IPS DF 19.7 (cell line): Measurements from ENCODE around the gene BPIFA1.

Experiments
- DNase-seq: peaks from one replicate; pipeline ENCODE4 v3.0.0-alpha.2; 2013; ENCODE audit warnings: low read depth, low spot score

BPIFA1 gene

DNA sequence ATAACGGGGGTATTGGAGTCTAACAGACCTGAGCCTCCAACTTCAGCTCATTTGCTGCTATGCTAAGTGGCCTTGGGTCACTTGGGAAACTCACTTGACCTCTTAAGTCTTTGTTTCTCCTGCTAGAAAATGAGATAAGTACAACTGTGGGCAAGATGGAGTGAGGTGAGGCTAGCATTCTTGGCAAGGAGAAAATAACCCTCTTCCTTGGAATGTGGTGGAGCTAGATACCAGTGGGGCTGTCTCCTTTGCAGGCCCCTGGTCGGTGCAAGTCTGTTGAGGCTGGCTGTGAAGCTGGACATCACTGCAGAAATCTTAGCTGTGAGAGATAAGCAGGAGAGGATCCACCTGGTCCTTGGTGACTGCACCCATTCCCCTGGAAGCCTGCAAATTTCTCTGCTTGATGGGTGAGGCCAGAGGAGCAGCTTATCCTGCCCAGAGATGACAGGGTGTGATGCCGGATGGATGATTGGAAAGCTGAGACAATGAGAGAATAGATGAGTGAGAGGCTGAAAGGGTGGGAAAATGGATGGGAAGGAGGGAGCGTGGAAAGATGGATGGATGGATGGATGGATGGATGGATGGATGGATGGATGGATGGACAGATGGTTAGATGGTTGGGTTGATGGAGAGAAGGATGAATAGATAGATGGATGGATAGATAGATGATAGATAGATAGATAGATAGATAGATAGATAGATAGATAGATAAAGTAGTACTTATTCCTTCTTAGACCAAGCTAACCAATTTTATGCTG, 4.4 kb downstream of the BPIFA1 start:
- no peak for DNase-seq

DNA sequence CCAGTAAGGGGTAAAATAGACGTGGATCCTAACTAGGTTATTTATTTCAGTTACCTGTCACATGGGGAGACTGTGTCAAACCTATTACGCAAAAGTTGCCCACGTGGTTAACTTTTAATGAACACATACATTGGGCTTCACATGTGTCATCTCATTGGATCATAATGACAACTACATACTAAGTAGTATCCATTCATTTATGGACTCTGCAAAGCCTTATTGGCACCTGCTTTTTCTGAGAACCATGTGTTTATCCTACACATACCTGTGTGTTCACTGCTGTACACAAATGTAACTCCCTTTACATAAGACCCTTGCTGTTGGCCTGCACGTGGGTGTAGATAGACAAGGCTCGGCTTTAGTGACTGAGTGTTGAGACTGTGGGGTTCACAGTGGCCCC, 5.1 kb downstream of the BPIFA1 start:
- DNase-seq = no peak

DNA sequence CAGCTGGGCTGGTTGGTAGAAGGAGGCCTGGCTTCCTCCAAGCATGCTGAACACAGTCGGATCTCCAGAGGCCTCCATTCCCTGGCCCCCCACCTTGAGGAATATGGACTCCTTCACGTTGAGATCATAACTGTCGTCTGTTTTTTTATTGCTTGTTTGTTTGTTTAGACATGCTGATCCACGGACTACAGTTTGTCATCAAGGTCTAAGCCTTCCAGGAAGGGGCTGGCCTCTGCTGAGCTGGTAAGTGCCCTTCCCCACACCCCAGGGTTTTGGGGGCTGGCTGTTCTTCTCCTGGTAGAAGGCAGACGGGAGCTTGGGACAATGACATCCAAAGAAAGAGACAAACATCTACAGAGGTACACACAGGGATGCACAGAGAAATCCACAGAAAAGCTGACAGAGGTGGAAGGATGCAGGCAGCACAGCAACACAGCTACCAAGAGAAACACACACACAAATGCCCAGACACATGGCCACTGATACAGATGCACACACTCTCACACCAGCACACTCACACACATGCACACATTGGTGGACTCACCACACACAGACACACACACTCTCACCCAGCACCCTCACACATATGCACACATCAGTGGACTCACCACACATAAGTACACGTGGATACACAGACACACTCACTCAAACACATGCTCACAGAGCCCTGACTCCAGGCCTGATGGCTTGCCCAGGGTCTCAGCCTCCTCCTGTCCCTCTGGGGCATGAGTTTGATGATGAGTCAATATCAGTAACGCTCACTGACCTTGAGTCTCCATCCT, 6.7 kb downstream of the BPIFA1 start:
- DNase-seq = no peak

GRCh38 chr20:33246077-33246476, 10.3 kb downstream of the BPIFA1 start:
- DNase-seq = no peak

DNA sequence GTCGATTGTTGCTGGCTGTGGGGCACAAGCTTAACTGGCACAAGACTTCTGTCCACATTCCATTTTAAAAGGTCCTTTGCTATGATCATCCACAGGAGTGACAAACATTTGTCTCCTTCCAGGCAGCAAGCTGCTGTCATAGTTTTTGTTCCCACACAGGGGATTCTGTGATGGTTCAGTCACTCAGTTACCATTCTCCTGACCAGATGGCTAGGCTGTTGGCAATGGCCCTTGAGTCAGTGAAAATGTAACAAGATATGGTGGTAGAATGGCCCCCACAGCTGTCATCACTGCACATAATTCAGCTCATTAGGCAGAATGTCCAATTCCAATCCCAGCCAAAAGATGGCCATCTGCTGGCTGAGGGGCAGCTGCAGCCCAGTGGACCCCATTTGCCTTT, 13.7 kb downstream of the BPIFA1 start:
- DNase-seq = no peak

DNA sequence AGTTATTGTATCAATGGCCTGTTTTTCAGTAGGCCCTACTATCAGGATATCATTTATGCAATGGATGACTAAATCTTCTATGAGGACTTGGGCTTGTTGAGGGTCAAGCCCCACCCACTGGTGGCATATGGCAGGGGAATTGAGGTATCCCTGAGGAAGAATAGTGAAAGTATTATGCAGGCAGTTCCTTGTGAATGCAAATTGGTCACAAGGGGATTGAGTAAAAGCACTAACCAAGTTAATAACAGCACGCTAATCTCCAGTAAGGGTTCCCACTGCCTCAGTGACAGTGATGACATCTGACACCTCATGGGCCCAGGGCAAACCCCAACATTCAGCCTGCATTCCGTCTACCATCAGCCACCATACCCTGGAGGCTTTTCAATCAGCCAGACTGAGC, 14.9 kb downstream of the BPIFA1 start:
- no peak for DNase-seq

GRCh38 chr20:33251496-33251895, 15.7 kb downstream of the BPIFA1 start:
- no peak for DNase-seq

DNA sequence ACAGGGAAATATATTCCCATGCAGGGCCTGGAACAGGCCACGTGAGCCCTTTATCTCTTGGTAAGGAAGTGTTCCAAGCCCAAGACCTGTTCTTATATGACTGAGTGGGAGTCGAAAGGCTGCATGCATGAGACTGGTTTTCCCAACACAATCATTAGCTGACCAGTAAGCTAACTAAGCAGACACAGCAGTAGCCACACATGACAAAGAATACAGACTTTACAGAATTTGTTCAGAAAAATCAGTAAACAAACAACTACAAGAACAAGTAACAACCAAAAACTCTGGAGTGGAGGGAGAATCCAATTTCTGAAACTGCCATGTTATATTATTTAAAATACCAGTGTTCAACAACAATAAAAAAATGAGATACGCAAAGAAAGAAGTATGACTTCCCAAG, 16.7 kb downstream of the BPIFA1 start:
- DNase-seq = no peak

- no peak for DNase-seq
Observed at GRCh38 chr20:33255005-33255404, 19.2 kb downstream of the BPIFA1 start.

DNA sequence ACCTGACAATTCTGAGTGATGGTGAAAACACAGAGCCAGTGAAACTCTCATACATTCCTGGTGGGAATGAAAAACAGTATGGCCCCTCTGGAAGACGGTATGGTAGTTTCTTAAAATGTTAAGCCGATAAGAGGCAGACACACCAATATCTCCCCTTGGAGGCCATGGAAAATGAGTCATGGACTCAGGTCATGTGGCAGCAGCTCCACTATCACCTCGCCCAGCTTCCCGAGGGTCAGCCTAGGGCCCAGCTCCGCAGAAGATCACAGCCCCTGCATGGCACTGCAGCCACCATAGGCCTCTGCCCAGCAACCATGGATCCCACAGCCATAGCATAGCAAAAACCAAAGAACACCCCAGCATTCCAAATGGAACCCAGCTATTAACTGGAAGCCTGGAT, 21.4 kb downstream of the BPIFA1 start:
- no peak for DNase-seq

GRCh38 chr20:33259371-33259770, 23.6 kb downstream of the BPIFA1 start:
- no peak for DNase-seq

- no peak for DNase-seq
Observed at GRCh38 chr20:33261465-33261864, 25.7 kb downstream of the BPIFA1 start.

DNA sequence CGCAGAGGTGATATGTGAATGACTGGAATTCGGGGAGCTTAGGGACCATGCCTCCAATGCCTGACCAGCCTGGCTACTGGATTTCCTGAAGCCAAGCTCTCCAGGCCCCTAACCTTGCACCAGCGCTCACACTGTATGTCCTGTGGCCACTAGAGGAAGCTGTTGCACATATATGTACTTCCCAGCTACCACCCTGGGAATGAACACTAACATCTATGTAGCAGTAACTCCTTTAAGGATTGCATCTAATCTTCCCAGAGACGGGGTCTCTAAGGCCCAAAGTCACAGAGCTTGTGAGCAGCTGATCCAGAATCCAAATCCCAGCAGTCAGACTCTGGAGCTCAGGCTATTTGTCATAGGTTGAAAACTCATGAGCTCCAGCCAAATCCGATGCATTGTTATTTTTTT, 26.9 kb downstream of the BPIFA1 start:
- peak; percentile 38 for DNase-seq

DNA sequence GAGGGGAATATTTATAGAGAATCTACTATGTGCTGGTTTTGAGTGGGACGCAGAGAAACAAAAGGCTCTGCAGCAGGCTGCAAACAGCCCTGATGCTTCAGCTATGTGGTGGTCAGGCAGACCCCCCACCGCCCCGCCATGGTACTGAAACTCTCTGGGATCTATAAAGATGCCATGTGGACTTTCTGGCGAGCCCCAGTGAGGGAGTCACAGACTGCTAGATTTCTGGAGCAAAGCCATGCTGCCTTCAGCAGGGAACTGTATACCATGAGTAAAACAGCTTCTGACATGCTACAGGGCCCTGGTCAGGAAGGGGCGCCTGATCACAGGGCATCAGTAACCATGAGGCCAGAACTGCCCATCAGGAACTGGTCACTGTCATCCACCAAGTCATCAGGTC, 28.0 kb downstream of the BPIFA1 start:
- no peak for DNase-seq

DNA sequence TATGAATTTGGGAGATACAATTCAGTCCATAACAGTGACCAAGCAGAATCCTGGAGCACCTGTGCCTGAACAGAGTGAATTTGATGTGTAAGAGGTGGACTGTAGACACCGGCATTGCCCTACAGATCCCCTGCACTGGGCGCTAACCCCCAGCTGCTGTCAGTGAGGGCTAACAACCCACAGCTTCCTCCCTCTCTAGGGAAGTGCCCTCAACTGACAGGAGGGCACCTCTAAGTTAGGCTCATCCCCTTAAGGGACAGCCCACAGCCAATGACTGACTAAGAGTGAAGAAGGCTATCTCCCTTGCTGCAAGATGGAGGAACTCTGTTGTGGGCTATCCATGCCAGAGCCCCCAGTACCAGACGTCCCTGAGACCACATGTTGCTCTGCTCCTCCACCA, 31.9 kb downstream of the BPIFA1 start:
- DNase-seq = no peak

DNA sequence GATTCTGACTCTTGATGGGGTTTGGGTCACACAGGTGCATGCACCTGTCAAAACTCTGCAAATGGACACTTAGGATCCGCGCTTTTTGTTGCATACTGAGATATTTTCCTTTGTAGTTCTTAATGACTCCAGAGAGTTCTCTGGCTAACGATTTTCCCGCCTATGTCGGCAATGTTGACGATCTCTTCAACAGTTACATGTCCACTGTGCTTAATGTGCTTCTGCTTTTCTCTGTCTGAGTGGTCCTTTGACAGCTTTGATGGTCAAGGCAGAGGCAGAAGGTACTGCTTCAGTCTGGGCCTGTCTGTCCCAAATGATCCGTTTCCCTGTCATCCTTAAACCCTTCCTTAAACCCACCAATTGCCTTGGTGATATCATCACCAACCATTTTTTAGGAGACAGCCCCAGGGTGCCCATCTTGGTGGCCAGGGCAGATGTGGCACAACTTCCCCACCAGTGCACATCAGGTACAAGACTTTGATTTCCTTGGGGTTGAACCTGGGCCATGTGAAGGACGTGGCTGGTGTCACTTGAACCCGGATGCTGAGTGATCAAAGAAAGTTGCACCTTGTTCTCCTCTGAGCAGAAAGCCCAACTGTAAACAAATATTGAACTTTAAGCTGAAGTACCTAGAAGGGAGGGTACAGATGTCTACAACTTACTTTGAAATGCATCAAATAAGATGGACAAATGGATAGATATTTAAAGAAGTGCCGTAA, 36.5 kb downstream of the BPIFA1 start:
- DNase-seq = no peak

DNA sequence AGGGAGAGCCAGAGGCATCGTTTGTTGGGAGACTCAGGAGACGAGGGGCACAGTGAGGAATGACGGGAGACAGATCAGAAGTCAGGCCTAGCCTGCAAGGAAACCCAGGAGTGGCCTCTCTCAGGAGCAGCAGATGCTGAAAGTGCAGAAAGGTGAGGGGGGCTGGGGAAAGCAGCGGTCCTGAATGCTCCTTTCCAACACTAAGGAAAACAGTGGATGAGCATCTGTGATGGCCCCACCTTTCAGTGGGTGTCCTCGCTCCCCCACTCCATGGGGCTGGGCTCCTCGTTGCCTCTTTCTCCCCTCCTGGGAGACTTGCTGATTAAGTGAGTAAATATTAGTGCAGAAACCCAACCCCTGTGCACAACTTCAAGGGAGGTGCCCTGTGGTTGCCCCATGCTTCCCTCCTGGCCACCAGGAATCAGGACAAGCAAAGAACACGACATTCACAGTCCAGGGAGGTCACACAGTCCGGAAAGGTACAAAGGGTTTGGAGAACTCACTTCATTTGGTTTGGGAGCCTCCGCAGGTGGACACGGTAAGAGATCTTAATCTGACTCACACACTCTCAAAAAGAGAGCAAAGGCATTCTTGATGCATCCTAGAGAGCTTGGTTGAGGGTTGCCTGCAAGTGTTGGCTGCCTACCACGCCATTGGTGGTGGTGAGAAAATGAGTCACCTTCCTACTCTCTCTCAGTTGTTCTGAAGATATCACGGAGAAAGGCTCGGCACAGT, 37.5 kb downstream of the BPIFA1 start:
- no peak for DNase-seq

- no peak for DNase-seq
Observed at GRCh38 chr20:33275215-33275614, 39.4 kb downstream of the BPIFA1 start.

- no peak for DNase-seq
Observed at GRCh38 chr20:33275871-33276270, 40.1 kb downstream of the BPIFA1 start.

DNA sequence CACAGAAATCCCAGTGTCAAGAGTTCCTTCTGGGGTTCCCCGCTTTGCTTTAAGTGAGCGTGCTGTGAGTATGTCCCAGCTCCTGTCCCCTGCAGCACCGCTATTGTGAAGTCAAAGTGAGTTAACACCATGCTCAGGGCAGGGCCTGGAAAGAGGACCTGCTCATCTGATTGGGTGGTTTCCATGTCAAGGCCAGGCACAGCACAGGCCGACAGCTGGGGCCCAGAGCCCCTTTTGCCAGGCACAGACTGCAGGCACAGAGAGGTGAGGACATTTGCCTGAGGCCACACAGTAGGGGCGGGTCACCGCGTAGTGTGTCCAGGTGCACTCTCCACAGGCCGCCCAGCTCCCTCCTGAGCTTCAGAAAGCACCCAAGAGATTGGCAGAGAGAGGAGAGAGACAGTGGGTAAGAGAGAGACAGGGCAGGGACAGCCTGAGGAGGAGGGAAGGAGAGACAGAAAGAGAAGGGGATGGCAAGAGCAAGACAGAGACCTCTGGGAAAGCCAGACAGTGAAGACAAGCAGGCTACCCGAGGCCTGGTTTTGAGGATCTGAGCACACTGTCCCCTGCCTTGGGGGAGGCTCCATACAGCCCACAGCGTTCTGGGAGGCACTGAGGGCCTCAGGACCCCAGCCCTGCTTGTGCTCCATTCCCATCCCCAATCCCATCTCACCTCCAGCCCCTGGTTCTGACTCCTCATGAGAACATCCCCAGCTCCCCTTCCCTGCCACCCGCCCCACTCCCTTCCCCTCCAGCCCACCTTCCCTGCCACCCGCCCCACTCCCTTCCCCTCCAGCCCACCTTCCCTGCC, 40.7 kb downstream of the BPIFA1 start:
- no peak for DNase-seq
